Hepatocyte (in vitro differentiated cells): ENCODE results near the gene SCN1A.

ENCODE experiments used
- EZH2 ChIP-seq: fragments of 200-600 bp; sonication (generic); IDR thresholded peaks from 2 replicates; pipeline ENCODE4 v1.6.1; 2016; ENCODE audit warnings: antibody characterized with exemption, mild to moderate bottlenecking, borderline replicate concordance
- EZH2phosphoT487 ChIP-seq: fragments of 200-600 bp; sonication (generic); IDR thresholded peaks from one replicate; pipeline ENCODE4 v1.6.1; 2018; ENCODE audit warnings: antibody characterized with exemption, mild to moderate bottlenecking, low read depth, moderate library complexity; ENCODE audit not compliant: unreplicated experiment, severe bottlenecking
- TF ChIP-seq, protein P1 (sequence below): fragments of 200-600 bp; sonication (generic); IDR thresholded peaks from 2 replicates; pipeline ENCODE4 v1.5.1; 2016; ENCODE audit warnings: antibody characterized with exemption, mild to moderate bottlenecking; ENCODE audit not compliant: poor library complexity

DNA sequence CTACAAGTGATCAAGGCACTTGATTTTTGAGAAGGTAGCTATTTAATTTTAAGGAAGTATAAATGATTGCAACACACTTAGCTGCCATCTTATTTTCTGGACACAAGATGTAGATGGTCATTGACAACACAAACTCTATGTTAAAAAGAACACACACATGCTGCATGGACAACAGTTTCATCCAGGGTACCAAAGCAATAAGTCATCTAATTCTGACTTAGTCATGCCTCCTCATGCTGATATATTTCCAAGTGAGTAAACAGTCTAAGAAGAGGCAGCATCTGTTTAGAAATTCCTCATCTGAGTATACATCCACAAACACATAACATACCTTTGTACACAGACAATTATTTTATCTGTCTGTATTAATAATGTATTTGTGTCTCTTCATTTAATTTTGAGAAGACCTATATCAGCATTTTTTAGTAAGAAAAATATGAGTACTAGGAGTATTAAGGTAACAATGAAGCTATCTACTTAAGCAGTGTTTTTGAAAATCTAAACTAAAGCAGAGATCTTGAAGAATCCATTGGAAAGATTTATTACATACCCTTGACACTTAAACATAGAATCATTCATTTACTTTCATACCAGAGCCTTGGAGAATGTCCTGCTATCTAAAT lies 84.9 kb downstream of the SCN1A start:
- TF ChIP-seq, protein P1, sequence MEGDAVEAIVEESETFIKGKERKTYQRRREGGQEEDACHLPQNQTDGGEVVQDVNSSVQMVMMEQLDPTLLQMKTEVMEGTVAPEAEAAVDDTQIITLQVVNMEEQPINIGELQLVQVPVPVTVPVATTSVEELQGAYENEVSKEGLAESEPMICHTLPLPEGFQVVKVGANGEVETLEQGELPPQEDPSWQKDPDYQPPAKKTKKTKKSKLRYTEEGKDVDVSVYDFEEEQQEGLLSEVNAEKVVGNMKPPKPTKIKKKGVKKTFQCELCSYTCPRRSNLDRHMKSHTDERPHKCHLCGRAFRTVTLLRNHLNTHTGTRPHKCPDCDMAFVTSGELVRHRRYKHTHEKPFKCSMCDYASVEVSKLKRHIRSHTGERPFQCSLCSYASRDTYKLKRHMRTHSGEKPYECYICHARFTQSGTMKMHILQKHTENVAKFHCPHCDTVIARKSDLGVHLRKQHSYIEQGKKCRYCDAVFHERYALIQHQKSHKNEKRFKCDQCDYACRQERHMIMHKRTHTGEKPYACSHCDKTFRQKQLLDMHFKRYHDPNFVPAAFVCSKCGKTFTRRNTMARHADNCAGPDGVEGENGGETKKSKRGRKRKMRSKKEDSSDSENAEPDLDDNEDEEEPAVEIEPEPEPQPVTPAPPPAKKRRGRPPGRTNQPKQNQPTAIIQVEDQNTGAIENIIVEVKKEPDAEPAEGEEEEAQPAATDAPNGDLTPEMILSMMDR: no peak
- TF ChIP-seq EZH2 (no peak), EZH2phosphoT487 (no peak)
